Measurements from ENCODE around the gene ICAM2.

Gene ICAM2

DNA sequence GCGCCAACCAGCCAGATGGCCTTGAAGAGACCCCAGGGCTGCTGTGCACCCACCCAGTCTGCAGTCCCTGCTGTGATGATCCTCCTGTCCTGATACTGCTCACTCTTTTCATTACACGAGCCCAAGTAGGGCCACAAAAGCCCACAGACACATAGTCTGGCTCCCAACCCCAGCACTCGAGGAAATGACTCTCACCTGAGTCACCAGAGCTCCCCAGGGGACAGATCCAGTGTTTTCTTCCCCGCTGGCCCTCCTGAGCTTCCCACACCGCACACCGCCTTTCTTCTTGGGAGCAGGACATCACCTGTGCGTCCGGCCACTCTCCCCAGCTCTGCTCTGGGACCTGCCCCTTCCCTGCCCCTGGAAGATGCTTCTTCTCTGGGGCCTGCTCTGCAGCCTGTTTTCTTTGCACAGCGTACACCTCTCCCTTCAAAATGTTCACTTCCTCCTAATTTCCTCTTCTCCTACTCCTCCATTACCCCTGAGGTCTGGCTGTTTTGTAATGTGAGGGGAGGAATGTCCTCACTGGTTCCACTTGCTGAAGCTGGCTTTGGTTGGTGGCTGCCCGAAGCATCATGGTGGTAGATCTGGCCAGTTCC lies 45.7 kb downstream of the ICAM2 start:
- no peak for DNase-seq (ENCODE audit: low read depth)

- DNase-seq (ENCODE audit: low read depth): no peak
Observed at GRCh38 chr17:63973930-63974593, 46.4 kb downstream of the ICAM2 start.

GRCh38 chr17:63973247-63973646 lies 47.2 kb downstream of the ICAM2 start:
- no peak for DNase-seq (ENCODE audit: low read depth)

DNA sequence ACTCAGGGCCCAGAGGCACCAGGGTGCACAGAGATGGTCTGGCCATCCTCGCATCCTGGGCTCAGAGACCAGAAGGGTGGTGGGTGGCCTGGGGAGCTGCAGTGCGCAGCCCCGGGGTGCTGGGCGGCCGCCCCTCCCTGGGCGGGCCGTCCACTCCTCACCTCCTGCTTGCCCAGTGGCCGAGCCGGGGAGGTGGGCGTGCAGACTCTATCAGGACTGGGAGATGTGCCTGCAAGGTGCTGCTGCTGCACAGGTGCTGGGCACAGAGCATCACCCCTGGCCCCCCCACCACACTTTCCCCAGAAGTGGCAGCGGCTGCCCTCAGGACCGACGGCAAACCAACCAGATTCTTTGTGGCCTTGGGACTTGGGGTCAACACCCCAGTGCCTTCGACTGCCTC lies 47.6 kb downstream of the ICAM2 start, which contains the start of gene SCN4A:
TSS of gene SCN4A (minus strand) at position 123 of the 400 bp plus-strand sequence. CDS start at position 46, 77 bp downstream.
- no peak for DNase-seq (ENCODE audit: low read depth)

GRCh38 chr17:63969278-63969677 lies 51.2 kb downstream of the ICAM2 start:
- DNase-seq (ENCODE audit: low read depth): no peak

DNA sequence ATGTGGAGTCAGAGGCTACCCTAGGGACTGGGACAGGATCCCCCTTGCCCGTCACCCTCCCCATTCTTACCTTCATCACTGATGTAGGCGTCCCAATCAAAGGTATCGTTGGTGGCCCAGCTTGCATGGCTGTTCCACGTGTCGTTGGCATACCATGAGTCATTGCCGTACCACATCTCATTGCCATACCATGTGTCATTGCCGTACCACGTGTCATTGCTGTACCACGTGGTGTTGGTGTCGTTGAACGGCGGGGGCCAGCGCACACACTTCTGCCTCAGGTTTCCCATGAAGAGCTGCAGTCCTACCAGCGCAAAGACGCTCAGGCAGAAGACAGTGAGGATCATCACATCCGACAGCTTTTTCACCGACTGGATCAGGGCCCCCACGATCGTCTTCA lies 52.5 kb downstream of the ICAM2 start:
- no peak for DNase-seq (ENCODE audit: low read depth)

DNA sequence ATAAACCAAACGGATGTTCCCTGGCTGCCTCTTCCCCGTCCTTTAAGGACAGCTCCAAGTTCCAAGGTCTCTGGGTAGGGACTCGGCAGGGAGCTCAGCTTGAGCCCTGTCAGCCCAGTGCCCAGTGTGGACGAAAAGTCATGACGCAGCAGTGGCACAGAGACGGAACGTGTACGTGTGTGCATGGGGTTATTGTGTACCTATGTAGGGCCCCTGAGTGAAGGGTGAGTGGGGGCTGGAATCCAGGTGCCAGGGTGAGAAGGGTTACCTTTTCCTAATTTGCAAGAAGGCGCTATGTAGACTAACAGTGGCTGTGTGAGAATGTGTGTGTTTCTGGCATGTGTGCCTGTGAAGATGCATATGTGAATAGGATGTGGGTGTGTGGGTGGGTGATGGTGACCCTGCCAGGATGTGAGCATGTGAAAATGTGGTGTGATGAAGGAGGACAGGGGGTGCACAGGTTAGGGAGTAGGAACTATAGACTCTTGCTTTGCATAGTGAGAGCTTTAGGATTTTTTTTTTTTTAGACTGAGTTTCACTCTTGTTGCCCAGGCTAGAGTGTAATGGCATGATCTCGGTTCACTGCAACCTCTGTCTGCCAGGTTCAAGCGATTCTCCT lies 53.7 kb downstream of the ICAM2 start:
- no peak for DNase-seq (ENCODE audit: low read depth)

- DNase-seq (ENCODE audit: low read depth): no peak
Observed at GRCh38 chr17:63963123-63963522, 57.3 kb downstream of the ICAM2 start.

DNA sequence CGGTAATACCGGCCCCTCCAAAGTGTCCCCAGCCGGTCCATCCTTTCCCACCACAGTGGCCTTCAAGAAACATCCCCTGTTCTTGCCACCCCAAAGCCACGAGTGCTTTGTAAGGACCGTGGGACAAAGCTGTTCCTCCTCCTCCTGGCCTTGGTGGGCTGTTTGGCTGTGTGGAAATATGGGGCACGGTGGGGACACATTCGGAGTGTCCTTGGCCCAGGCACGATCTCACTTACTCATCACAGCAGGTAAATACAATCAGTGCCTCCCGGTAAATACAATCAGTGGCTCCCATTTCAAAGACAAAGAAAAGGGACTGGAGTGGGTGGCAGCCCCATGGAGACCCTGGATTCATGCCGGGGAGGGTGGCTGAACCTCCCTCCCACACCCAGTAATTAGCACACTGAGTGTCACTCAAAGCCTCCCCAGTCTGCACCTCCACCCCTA lies 58.1 kb downstream of the ICAM2 start:
- no peak for DNase-seq (ENCODE audit: low read depth)

DNA sequence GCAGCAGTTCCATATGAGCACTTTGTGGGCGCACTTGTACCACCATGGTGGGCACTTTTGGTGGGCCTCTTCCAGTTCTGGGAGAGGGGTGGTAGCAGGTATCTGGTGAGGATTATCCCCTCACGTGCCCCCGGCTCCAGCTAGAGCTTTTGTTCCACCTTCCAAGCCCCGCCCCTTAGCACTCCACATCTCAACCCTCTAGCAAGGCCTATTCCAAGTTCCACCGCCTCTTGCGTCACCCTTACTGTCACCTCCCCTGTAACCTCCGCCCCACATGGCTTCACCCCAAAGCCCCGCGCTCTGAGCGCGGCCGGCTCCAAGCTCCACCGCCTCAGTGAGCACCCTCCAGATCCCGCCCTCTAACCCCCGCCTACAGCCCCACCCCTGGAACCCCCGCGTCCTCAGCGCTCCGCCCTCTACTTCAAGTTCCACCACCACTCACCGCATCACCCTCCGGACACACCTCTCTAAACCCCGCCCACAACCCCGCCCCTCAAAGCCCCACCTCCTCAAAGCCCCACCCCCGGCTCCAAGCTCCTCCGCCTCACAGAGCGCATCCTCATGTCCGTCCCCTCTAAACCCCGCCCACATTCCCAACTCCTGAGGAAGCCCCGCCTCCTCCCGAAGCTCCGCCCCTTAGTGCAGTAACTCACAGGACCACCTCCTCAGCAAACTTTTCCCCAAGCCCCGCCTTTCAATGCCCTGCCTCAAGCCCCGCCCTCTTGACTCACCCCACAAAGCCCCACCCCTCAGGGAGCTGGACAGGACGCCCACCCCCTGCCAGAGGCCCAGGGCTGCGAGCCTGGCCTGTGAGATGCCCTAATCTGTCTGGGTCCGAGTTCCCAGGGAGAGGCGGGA lies 58.8 kb downstream of the ICAM2 start:
- DNase-seq (ENCODE audit: low read depth): no peak

DNA sequence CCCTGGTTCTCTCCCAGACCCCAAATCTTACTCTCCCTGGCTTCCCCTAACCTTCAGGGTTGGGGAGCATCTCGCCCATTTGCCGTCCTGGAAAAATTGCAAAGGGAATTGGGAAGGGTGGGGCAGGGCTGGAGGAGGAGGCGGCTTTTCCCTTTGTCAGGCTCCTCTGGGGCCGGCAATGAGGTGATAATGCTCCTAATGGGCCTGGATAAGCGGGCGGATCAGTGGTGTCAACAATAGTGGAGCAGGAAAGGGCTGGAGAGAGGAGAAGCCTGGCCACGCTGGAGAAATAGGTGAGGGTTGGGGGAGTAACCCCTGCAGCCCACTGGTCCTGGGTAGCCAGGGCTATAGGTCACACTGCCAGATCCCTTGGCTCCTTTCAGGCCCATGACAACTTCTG lies 60.0 kb downstream of the ICAM2 start:
- DNase-seq (ENCODE audit: low read depth): no peak

- DNase-seq (ENCODE audit: low read depth): no peak
Observed at GRCh38 chr17:63960006-63960405, 60.4 kb downstream of the ICAM2 start.

DNA sequence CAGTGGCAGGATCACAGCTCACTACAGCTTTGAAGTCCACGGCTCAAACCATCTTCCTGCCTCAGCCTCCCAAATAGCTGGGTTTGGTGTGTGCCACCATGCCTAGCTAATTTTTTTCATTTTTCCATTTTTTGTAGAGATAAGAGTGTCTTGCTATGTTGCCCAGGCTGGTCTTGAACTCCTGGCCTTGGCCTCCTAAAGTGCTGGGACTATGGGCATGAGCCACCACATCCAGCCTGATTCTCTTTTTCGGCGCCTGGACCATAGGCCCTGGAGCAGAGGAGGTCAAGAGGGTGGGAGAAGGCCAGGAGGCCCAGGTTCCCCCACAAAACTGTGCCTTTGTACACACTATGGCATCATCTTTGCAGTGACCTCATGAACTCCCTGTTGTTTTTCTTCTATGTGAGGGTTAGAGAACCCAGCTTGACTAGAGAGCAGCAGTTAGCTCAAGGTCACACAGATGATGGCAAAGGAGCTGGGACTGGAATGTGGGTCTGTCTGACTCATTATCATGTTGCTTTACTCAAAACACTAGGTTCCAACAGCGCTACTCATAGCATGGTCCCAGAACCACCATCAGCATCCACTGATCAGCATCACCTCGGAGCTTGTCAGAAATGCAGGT lies 64.0 kb downstream of the ICAM2 start:
- no peak for DNase-seq (ENCODE audit: low read depth)

DNA sequence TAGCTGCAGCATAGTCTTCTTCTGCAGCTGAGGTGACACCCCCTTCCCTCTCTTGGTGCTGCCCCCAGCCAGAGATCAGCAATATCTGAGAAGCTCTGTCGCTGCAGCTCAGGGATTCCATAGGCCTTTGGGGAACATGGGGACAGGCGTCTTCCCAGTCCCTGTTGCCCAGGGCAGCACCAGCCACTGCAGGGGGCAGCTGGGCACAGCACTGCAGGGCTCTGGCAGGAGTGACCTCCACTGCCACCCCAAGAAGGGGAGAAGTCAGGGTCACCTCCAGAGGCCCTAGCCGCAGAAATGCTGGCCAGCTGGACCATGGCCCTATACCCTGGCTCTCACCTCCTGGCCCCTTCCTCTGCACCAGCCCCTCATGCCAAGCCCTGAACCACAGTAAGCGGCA lies 64.6 kb downstream of the ICAM2 start:
- DNase-seq (ENCODE audit: low read depth): no peak

GRCh38 chr17:63955232-63955631 lies 65.2 kb downstream of the ICAM2 start:
- no peak for DNase-seq (ENCODE audit: low read depth)

DNA sequence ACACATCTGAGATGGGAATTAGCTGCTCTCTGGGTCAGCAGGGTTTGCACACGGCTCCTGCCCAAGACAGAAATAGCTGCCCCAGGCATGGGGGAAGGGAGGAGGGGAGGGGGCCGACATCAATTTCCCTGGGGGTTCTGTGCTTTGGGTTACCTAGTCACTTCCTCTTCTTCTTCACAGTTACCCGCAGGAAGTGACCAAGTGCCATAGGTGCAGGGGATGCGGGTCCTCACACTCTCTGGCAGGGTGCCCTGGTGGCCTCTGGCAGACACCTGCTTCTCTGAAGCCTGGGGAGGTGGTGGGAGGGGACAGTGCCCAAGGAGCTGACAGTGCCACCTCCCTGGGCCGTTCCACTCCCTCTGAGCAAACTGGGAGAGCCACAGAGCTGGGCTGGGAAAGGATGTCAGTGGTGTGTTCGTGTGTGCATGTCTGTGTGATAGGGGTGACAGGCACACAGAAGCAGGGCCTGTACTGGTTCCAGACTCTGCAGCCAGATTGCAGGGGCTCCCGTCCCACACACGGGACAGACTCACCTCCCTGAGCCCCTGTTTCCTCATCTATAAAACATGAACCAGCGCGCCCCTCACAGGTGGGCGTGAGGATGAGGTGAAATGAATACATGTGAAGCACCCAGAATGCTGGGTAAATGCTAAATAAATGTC lies 65.9 kb downstream of the ICAM2 start:
- DNase-seq (ENCODE audit: low read depth): no peak

Measured in activated T-helper 9 cell treated with anti-CD3 and anti-CD28 coated beads, Interleukin-2, amount 50 U/mL, for 16 hours (primary cell).